A673 (cell line): ENCODE data around the gene FHIT. TPM values are rescaled to one million over a fixed set of nuclear protein-coding genes. Genes with fewer than 3 reads are reported as not detected.

Source experiments
- BruUV-seq: library from RNA; stranded (reverse); fragments of 400-500 nt; replicated peaks from 2 replicates; lab custom pipeline; 2021; lab: Mats Ljungman, UMichigan
- CTCF ChIA-PET: fragments of 300-600 bp; sonication (Branson Sonifier 250); formaldehyde crosslinking; loops from one replicate; lab custom pipeline; 2022; ENCODE audit warnings: antibody characterized with exemption; lab: Charles Lee
- POLR2A ChIA-PET: fragments of 300-600 bp; sonication (Branson Sonifier 250); formaldehyde crosslinking; loops from one replicate; lab custom pipeline; 2022; ENCODE audit warnings: antibody characterized with exemption; ENCODE audit not compliant: low non-redundant PET; lab: Charles Lee
- DNase-seq: peaks from one replicate; pipeline ENCODE4 v3.0.0-alpha.2; 2015; ENCODE audit warnings: low spot score
- H3K27ac ChIP-seq: fragments of 200-600 bp; sonication (generic); 2 replicates; pipeline ENCODE4 v1.5.1; 2016; ENCODE audit warnings: mixed run types, low read depth, mild to moderate bottlenecking, mixed read lengths, antibody characterized with exemption, low read length; ENCODE audit not compliant: poor library complexity, severe bottlenecking
- H3K27me3 ChIP-seq: fragments of 200-600 bp; sonication (generic); replicated peaks from 2 replicates; pipeline ENCODE4 v1.6.1; 2017; ENCODE audit warnings: mixed run types, low read depth, mild to moderate bottlenecking, mixed read lengths, antibody characterized with exemption, low read length; ENCODE audit not compliant: insufficient read depth, poor library complexity
- H3K36me3 ChIP-seq: fragments of 200-600 bp; sonication (generic); 2 replicates; pipeline ENCODE4 v1.6.1; 2016; ENCODE audit warnings: mixed run types, mild to moderate bottlenecking, mixed read lengths, antibody characterized with exemption, low read length; ENCODE audit not compliant: insufficient read depth, poor library complexity, severe bottlenecking
- H3K4me1 ChIP-seq: fragments of 200-600 bp; sonication (generic); 2 replicates; pipeline ENCODE4 v1.6.1; 2017; ENCODE audit warnings: mixed run types, mild to moderate bottlenecking, mixed read lengths, antibody characterized with exemption, low read length; ENCODE audit not compliant: insufficient read depth, poor library complexity, severe bottlenecking
- H3K4me3 ChIP-seq: fragments of 200-600 bp; sonication (generic); 2 replicates; pipeline ENCODE4 v1.5.1; 2016; ENCODE audit warnings: low read depth, mixed run types, mild to moderate bottlenecking, mixed read lengths, low read length; ENCODE audit not compliant: poor library complexity, severe bottlenecking
- H3K9me3 ChIP-seq: fragments of 200-600 bp; sonication (generic); 2 replicates; pipeline ENCODE4 v1.6.1; 2016; ENCODE audit warnings: mixed run types, low read depth, mild to moderate bottlenecking, mixed read lengths, antibody characterized with exemption, low read length; ENCODE audit not compliant: poor library complexity, severe bottlenecking
- CTCF ChIP-seq: fragments of 300-800, 200-600 bp; sonication (generic); conservative IDR thresholded peaks from 2 replicates; pipeline ENCODE4 v1.5.1; 2017; ENCODE audit warnings: low read depth, mild to moderate bottlenecking, antibody characterized with exemption, low read length, moderate library complexity, mixed read lengths
- EZH2 ChIP-seq: fragments of 200-600 bp; sonication (generic); IDR thresholded peaks from 2 replicates; pipeline ENCODE4 v1.6.1; 2017; ENCODE audit warnings: borderline replicate concordance, low read depth, mild to moderate bottlenecking, mixed read lengths, antibody characterized with exemption, low read length; ENCODE audit not compliant: poor library complexity, severe bottlenecking
- intact Hi-C: fragments of 100-400 bp; cut with micrococcal nuclease; formaldehyde crosslinking; loops from one replicate; pipeline ENCODE4 v1.10.0; 2022; ENCODE audit not compliant: unreplicated experiment
- total RNA-seq: library from RNA; stranded (reverse); gene quantifications from 2 replicates; pipeline ENCODE4 v1.2.3, GENCODE V29; 2021

Gene FHIT
- total RNA-seq, 1 experiment from 2014 or later, result not detected

GRCh38 chr3:60630953-60631352 lies 620.3 kb downstream of the FHIT start:
- BruUV-seq, result no TSS peak
- Histone ChIP-seq H3K27me3 (no peaks in the 10 kb centered on the region), H3K27ac (no peak overlapping the region), H3K9me3 (no peaks in the 10 kb centered on the region), H3K36me3 (no peaks in the 10 kb centered on the region), H3K4me1 (no peaks in the 10 kb centered on the region), H3K4me3 (no peak overlapping the region)
- POLR2A ChIA-PET, result no interaction called here
- DNase-seq, result no peak
- intact Hi-C loops, result no loop called here
- CTCF ChIA-PET, result no interaction called here
- TF ChIP-seq CTCF (no peak), EZH2 (no peak)

GRCh38 chr3:60629816-60630215 lies 621.4 kb downstream of the FHIT start:
- ChIA-PET POLR2A (no interaction called here), CTCF (no interaction called here)
- TF ChIP-seq EZH2, result no peak
- TF ChIP-seq CTCF, result no peak
- no peaks in the 10 kb centered on the region for H3K9me3 ChIP-seq
- H3K27me3 ChIP-seq, result no peaks in the 10 kb centered on the region
- intact Hi-C loops, result no loop called here
- no TSS peak for BruUV-seq
- no peak overlapping the region for H3K4me3 ChIP-seq
- no peaks in the 10 kb centered on the region for H3K36me3 ChIP-seq
- no peak overlapping the region for H3K27ac ChIP-seq
- no peak for DNase-seq
- H3K4me1 ChIP-seq, result no peaks in the 10 kb centered on the region

DNA sequence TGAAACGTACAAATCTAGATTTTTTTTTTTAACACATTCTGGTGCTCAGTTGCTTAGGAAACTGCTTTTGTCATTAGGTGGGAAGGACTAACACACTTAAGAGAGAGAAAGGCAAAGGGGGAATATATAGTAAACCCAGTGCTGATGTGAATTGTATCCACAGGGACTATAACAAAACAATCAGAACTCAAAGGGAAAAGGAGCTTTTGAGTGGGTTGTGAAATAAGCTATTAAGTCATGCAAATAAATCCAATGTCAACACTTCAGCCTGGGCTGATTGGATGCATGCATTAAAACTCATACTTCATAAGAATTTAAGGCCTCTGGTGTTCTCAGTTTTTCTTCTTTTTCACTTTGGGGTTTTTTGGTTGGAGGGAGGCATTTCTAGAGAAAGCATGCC lies 628.9 kb downstream of the FHIT start:
- H3K4me1 ChIP-seq, result no peaks in the 10 kb centered on the region
- CTCF ChIA-PET, result no interaction called here
- no peak overlapping the region for H3K27ac ChIP-seq
- intact Hi-C loops, result no loop called here
- TF ChIP-seq CTCF, result no peak
- TF ChIP-seq EZH2, result no peak
- no peak for DNase-seq
- H3K9me3 ChIP-seq, result no peaks in the 10 kb centered on the region
- H3K27me3 ChIP-seq, result no peaks in the 10 kb centered on the region
- no peak overlapping the region for H3K4me3 ChIP-seq
- POLR2A ChIA-PET, result no interaction called here
- no peaks in the 10 kb centered on the region for H3K36me3 ChIP-seq
- no TSS peak for BruUV-seq
